GM23338 (cell line): ENCODE data around the gene EPHA3.

Experiments used
- CREB1 ChIP-seq: fragments of 250-450 bp; sonication (Bioruptor Pico); IDR thresholded peaks from 2 replicates; pipeline ENCODE4 v1.5.0; 2020; ENCODE audit warnings: low read depth, mild to moderate bottlenecking, moderate library complexity
- CTCF ChIP-seq, 2 experiments: fragments of 200-600 bp in 1 of 2; sonication (generic) in 1 of 2; conservative IDR thresholded peaks; 2 replicates each; pipeline versions ENCODE4 v1.5.1 to v1.6.1; 2016 to 2017; ENCODE audit warnings: antibody characterized with exemption in 2 of 2, low read depth in 2 of 2, mild to moderate bottlenecking in 2 of 2, moderate library complexity in 1 of 2
- ETS1 ChIP-seq: IDR thresholded peaks from 2 replicates; pipeline ENCODE4 v1.6.1; 2016; ENCODE audit warnings: antibody characterized with exemption
- EZH2 ChIP-seq: fragments of 200-600 bp; sonication (generic); IDR thresholded peaks from one replicate; pipeline ENCODE4 v1.8.0; 2017; ENCODE audit warnings: antibody characterized with exemption, mild to moderate bottlenecking, low read depth; ENCODE audit not compliant: unreplicated experiment
- EZH2phosphoT487 ChIP-seq: fragments of 200-600 bp; sonication (generic); IDR thresholded peaks from one replicate; pipeline ENCODE4 v1.8.1; 2018; ENCODE audit warnings: antibody characterized with exemption; ENCODE audit not compliant: unreplicated experiment
- JUNB ChIP-seq: IDR thresholded peaks from one replicate; pipeline ENCODE4 v1.6.1; 2016; ENCODE audit warnings: antibody characterized with exemption; ENCODE audit not compliant: unreplicated experiment
- NANOG ChIP-seq: IDR thresholded peaks from 2 replicates; pipeline ENCODE4 v1.6.1; 2016; ENCODE audit warnings: antibody characterized with exemption, borderline replicate concordance
- POLR2AphosphoS5 ChIP-seq: IDR thresholded peaks from 2 replicates; pipeline ENCODE4 v1.6.1; 2016; ENCODE audit warnings: antibody characterized with exemption, low read depth
- REST ChIP-seq: IDR thresholded peaks from one replicate; pipeline ENCODE4 v1.6.1; 2018; ENCODE audit warnings: antibody characterized with exemption; ENCODE audit not compliant: unreplicated experiment
- STAT1 ChIP-seq: IDR thresholded peaks from one replicate; pipeline ENCODE4 v1.6.1; 2016; ENCODE audit warnings: antibody characterized with exemption; ENCODE audit not compliant: unreplicated experiment
- ZNF114 ChIP-seq: fragments of 250-450 bp; sonication (Bioruptor Pico); IDR thresholded peaks from 2 replicates; pipeline ENCODE4 v1.5.0; 2020; ENCODE audit warnings: mild to moderate bottlenecking, moderate library complexity

GRCh38 chr3:89278302-89279025 lies 171.0 kb downstream of the EPHA3 start:
- no peak for TF ChIP-seq EZH2phosphoT487
- no peak for TF ChIP-seq CTCF (conservative IDR thresholded peaks at IDR 0.05; ENCODE audit: low read depth in 2 of 2)
- no peak for TF ChIP-seq POLR2AphosphoS5
- TF ChIP-seq REST: no peak
- TF ChIP-seq EZH2: no peak
- no peak for TF ChIP-seq JUNB
- peak; percentile 29; the same call in 1 of the 2 replicates for TF ChIP-seq CREB1 (CRISPR knock-in tag)
- no peak for TF ChIP-seq ZNF114 (CRISPR knock-in tag)
- TF ChIP-seq NANOG: no peak
- TF ChIP-seq ETS1: no peak
- TF ChIP-seq STAT1: no peak
